Osteocyte (in vitro differentiated cells): ENCODE results near the gene TBX15. TPM values are rescaled to one million over a fixed set of nuclear protein-coding genes. Genes with fewer than 3 reads are reported as not detected.
"Not testable (repeated sequence)": the region's sequence is repeated elsewhere in the genome, so short reads cannot be mapped to it uniquely, and the experiment has no call there.

Source experiments
- DNase-seq: peaks from one replicate; pipeline ENCODE4 v3.0.0; 2021; ENCODE audit warnings: mixed read lengths; ENCODE audit not compliant: unreplicated experiment; ENCODE audit errors: extremely low spot score
- H3K27ac Mint-ChIP-seq: one replicate; pipeline ENCODE4 v1.8.0; 2021; ENCODE audit warnings: mild to moderate bottlenecking, mixed read lengths; ENCODE audit not compliant: unreplicated experiment
- H3K27me3 Mint-ChIP-seq: one replicate; pipeline ENCODE4 v1.8.0; 2021; ENCODE audit warnings: mixed read lengths; ENCODE audit not compliant: unreplicated experiment
- H3K36me3 Mint-ChIP-seq: one replicate; pipeline ENCODE4 v1.8.0; 2021; ENCODE audit warnings: mixed read lengths; ENCODE audit not compliant: unreplicated experiment
- H3K4me1 Mint-ChIP-seq: one replicate; pipeline ENCODE4 v1.8.0; 2021; ENCODE audit warnings: mixed read lengths; ENCODE audit not compliant: unreplicated experiment
- H3K4me3 Mint-ChIP-seq: one replicate; pipeline ENCODE4 v1.8.0; 2021; ENCODE audit warnings: mild to moderate bottlenecking, moderate library complexity, mixed read lengths; ENCODE audit not compliant: unreplicated experiment
- H3K9me3 Mint-ChIP-seq: one replicate; pipeline ENCODE4 v1.8.0; 2021; ENCODE audit warnings: mixed read lengths; ENCODE audit not compliant: unreplicated experiment
- total RNA-seq: library from RNA; stranded (reverse); gene quantifications from 2 replicates; pipeline ENCODE4 v1.2.1, GENCODE V29; 2021
- TF ChIP-seq, protein P1 (sequence below): fragments of 200-600 bp; sonication (generic); IDR thresholded peaks from 2 replicates; pipeline ENCODE4 v1.5.0; 2021; ENCODE audit warnings: antibody characterized with exemption, mild to moderate bottlenecking, moderate library complexity

The TBX15 gene
- total RNA-seq, 1 donor from 2014 or later = 4.3 TPM

DNA sequence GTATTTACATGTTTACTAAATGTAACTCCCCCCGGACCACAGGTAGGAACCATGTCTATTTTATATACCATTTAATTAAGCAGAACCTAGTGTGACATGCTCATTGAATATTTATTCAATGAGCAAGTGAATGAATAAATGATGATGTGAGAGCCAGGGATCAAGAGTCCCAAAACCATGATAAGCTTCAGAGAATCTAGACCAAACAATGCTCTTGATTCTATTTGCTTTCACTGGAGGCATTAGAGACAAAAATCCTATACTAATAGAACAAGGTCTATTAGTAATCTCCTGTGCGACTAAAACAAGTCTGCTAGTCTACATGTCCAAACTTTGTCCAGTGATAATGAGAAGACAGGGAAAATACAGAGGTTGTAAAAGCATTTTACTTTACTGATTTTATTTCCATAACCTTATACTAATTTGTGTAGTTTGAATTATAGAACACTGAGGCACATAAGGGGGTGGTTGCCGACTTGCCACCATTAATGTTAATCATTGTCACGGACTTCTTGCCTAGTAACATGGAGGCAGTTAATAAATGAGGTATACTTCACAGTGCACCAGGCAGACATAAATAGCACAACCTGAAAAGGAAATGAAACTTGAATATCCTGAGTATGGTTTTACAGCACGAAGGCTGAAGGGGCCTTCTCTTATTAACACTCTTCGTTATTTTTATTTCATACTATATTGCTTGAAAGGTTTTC is 69.8 kb downstream of the TBX15 start:
- Mint-ChIP-seq H3K4me1 (no peaks in the 10 kb centered on the region), H3K27ac (no peak overlapping the region), H3K4me3 (no peak overlapping the region), H3K27me3 (no peaks in the 10 kb centered on the region), H3K9me3 (peaks cover 5% of the 10 kb centered on the region), H3K36me3 (no peaks in the 10 kb centered on the region)
- TF ChIP-seq, protein P1, sequence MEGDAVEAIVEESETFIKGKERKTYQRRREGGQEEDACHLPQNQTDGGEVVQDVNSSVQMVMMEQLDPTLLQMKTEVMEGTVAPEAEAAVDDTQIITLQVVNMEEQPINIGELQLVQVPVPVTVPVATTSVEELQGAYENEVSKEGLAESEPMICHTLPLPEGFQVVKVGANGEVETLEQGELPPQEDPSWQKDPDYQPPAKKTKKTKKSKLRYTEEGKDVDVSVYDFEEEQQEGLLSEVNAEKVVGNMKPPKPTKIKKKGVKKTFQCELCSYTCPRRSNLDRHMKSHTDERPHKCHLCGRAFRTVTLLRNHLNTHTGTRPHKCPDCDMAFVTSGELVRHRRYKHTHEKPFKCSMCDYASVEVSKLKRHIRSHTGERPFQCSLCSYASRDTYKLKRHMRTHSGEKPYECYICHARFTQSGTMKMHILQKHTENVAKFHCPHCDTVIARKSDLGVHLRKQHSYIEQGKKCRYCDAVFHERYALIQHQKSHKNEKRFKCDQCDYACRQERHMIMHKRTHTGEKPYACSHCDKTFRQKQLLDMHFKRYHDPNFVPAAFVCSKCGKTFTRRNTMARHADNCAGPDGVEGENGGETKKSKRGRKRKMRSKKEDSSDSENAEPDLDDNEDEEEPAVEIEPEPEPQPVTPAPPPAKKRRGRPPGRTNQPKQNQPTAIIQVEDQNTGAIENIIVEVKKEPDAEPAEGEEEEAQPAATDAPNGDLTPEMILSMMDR = no peak
- no peak for DNase-seq

DNA sequence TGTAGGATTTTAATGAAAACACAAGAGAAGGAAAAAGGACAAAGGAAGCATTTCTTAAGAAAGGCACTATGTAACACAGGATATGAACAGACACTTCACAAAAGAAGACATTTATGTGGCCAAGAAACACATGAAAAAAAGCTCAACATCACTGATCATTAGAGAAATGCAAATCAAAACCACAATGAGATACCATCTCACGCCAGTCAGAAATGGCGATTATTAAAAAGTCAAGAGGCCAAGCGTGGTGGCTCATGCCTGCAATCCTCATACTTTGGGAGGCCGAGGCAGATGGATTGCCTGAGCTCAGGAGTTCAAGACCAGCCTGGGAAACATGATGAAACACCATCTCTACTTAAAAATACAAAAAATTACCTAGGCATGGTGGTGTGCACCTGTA is 71.8 kb downstream of the TBX15 start:
- not testable (repeated sequence) for H3K27ac Mint-ChIP-seq, H3K9me3 Mint-ChIP-seq, H3K36me3 Mint-ChIP-seq

DNA sequence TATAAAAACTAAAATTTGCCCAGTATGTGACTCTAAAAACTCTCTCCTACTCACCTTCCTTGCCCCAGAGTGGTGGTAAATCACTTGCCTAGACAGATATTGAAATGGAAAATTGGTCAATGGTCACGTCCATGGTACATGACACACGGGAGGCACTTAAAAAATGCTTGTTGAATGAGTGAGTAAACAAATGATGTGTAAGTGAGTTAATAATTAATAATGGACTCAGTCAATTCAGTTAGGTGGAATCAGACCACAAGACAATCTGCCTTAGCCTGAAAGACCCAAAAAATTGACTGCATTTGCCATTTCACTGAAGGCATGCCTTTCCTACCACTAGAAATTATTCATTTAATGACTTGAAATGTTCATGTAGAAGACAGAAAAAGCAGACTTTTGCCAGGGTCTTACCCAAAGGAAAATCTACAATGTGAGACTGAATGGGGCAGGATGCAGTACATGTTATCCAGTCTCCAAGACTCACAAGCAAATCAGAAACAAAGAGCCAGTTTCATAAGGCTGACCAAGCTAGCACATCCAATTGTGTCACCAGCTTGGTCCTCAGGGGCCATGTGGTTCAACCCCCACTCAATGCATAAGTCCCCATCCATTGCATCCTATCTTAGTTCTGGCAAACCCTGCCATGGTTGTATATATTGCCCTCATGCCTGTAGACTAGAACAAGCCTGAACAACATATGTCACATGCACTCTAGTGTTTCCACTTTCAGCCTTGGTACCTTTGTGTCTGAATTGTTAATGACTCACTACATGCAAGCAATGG is 73.6 kb downstream of the TBX15 start:
- Mint-ChIP-seq H3K27me3 (no peaks in the 10 kb centered on the region), H3K36me3 (no peaks in the 10 kb centered on the region), H3K27ac (no peak overlapping the region), H3K9me3 (no peaks in the 10 kb centered on the region), H3K4me1 (no peaks in the 10 kb centered on the region), H3K4me3 (no peak overlapping the region)
- TF ChIP-seq, protein P1 = no peak
- DNase-seq = no peak

More for the DNA sequence above, 71.8 kb downstream of the TBX15 start:
- H3K4me1 Mint-ChIP-seq, H3K27me3 Mint-ChIP-seq, H3K4me3 Mint-ChIP-seq, DNase-seq: not testable (repeated sequence)

DNA sequence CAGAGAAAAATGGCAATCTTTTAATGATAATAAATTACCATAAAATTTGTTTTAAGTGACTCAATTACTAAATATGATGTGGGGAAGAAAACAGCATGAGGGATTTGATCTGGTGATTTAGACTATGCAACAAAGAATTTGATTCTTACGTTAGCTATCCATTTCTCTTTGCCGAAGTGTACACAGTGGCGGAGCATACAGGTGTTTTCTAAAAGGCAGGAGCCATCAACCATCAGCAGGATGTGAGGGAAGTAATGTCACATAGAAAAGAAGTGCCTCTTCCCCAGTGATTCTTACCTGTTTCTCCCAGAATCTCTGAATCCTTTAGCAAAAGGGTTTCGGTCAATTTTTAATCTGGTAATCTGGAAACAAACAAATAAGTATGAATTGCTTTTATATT is 74.3 kb downstream of the TBX15 start:
- DNase-seq = no peak
- no peak overlapping the region for H3K4me3 Mint-ChIP-seq

DNA sequence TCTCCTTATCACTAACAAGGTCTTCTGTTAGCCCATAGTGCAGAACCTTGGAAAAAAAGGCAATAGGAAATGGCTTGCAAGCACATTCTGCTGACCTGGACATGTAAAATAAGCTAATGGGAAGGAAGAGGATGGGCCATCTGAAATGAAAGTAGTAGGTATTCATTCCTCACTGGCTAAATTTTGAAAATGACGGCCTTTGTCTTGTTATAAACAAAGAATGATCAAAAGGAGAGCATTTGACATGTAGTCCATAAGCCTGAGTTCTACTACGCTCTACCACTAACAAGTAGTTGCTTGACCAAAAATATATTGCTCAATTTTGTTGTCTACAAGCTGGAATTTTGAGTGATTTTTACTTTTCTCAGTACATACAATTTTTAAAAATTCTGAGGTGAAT is 75.6 kb downstream of the TBX15 start:
- no peak overlapping the region for H3K4me3 Mint-ChIP-seq
- H3K36me3 Mint-ChIP-seq = no peaks in the 10 kb centered on the region

More for the DNA sequence above, 74.3 kb downstream of the TBX15 start:
- TF ChIP-seq, protein P1 = no peak
- H3K4me1 Mint-ChIP-seq = no peaks in the 10 kb centered on the region
- H3K9me3 Mint-ChIP-seq = no peaks in the 10 kb centered on the region
- no peak overlapping the region for H3K27ac Mint-ChIP-seq
- no peaks in the 10 kb centered on the region for H3K27me3 Mint-ChIP-seq
- no peaks in the 10 kb centered on the region for H3K36me3 Mint-ChIP-seq

More for the DNA sequence above, 75.6 kb downstream of the TBX15 start:
- H3K27me3 Mint-ChIP-seq = no peaks in the 10 kb centered on the region
- no peak for DNase-seq
- H3K4me1 Mint-ChIP-seq = no peaks in the 10 kb centered on the region
- H3K9me3 Mint-ChIP-seq = no peaks in the 10 kb centered on the region
- TF ChIP-seq, protein P1 = no peak
- no peak overlapping the region for H3K27ac Mint-ChIP-seq
